Peyer's patch (tissue), 4 donors: ENCODE results near the gene HIPK1. TPM values are rescaled to one million over a fixed set of nuclear protein-coding genes. Genes with fewer than 3 reads are reported as not detected.

Experiments
- DNase-seq, 3 donors: peaks; one replicate each; pipeline ENCODE4 v3.0.0-alpha.2; 2017 to 2019
- H3K27ac ChIP-seq, 4 donors: fragments of 200-600 bp; sonication (generic); one replicate each; pipeline ENCODE4 v1.5.1; 2016 to 2019
- H3K27me3 ChIP-seq, 2 donors: fragments of 200-600 bp; sonication (generic); one replicate each; pipeline ENCODE4 v1.5.1; 2019
- H3K36me3 ChIP-seq, 3 donors: fragments of 200-600 bp; sonication (generic); one replicate each; pipeline ENCODE4 v1.5.1; 2016 to 2019
- H3K4me1 ChIP-seq, 4 donors: fragments of 200-600 bp; sonication (generic); one replicate each; pipeline ENCODE4 v1.5.1; 2016 to 2019
- H3K4me3 ChIP-seq, 4 donors: fragments of 200-600 bp; sonication (generic); 1 replicate in 3 of 4; 2 replicates in 1 of 4; pipeline ENCODE4 v1.5.1; 2016 to 2019; ENCODE audit warnings: mild to moderate bottlenecking in 1 of 4
- H3K9me3 ChIP-seq, 4 donors: fragments of 200-600 bp; sonication (generic); one replicate each; pipeline ENCODE4 v1.5.1; 2016 to 2019; ENCODE audit warnings: mild to moderate bottlenecking in 1 of 4
- POLR2A ChIP-seq, 2 donors: fragments of 450-650 bp; IDR thresholded peaks; one replicate each; pipeline ENCODE4 v1.5.1; 2017; ENCODE audit warnings: antibody characterized with exemption in 2 of 2, mild to moderate bottlenecking in 2 of 2, moderate library complexity in 2 of 2
- total RNA-seq, 4 donors: library from RNA; depleted of rRNA; stranded (reverse); fragments of >200 nt; gene quantifications; one replicate each; pipeline ENCODE4 v1.1.0, GENCODE V29; 2016
- TF ChIP-seq, protein P1 (sequence below), 6 experiments: fragments of 450-650 bp in 4 of 6; fragments of 200-600 bp in 2 of 6; sonication (generic) in 1 of 6; IDR thresholded peaks; one replicate each; pipeline ENCODE4 v1.5.1; 2017 to 2019; ENCODE audit warnings: antibody characterized with exemption in 6 of 6, mild to moderate bottlenecking in 3 of 6, moderate library complexity in 1 of 6

Gene HIPK1
- total RNA-seq, 4 donors from 2014 or later: 34.7 to 51.2 (median 42.1) TPM

DNA sequence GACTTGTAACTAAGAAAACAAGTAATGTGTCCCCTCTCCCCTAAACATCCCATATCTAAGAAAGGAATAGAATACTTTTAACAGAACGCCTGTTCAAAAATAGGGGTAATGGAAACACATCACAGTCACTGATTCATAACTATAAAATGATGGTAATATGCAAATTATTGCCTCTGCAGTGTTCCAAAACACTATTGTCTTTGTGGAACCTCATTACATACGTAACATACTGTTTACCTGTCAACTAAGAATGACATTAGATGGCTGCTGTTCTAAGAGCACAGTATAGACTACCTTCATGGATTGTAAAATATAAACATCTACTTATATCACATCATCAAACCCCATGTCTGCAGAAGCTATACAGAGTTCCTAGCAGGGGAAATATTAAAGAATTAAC, 38.3 kb upstream of the HIPK1 start:
- TF ChIP-seq, protein P1, sequence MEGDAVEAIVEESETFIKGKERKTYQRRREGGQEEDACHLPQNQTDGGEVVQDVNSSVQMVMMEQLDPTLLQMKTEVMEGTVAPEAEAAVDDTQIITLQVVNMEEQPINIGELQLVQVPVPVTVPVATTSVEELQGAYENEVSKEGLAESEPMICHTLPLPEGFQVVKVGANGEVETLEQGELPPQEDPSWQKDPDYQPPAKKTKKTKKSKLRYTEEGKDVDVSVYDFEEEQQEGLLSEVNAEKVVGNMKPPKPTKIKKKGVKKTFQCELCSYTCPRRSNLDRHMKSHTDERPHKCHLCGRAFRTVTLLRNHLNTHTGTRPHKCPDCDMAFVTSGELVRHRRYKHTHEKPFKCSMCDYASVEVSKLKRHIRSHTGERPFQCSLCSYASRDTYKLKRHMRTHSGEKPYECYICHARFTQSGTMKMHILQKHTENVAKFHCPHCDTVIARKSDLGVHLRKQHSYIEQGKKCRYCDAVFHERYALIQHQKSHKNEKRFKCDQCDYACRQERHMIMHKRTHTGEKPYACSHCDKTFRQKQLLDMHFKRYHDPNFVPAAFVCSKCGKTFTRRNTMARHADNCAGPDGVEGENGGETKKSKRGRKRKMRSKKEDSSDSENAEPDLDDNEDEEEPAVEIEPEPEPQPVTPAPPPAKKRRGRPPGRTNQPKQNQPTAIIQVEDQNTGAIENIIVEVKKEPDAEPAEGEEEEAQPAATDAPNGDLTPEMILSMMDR (IDR thresholded peaks at IDR 0.05): no peak
- no peak for TF ChIP-seq POLR2A (IDR thresholded peaks at IDR 0.05)
- Histone ChIP-seq H3K27ac (no peak overlapping the region), H3K9me3 (no peaks in the 10 kb centered on the region), H3K36me3 (peaks cover 0 to 10% (median 0%) of the 10 kb centered on the region in 3 donors), H3K4me1 (peaks cover 0 to 15% (median 0%) of the 10 kb centered on the region in 4 donors), H3K4me3 (no peak overlapping the region), H3K27me3 (no peaks in the 10 kb centered on the region)
- DNase-seq: no peak

- peaks cover 0 to 19% (median 0%) of the 10 kb centered on the region in 3 donors for H3K36me3 ChIP-seq
- no peak overlapping the region for H3K27ac ChIP-seq
- TF ChIP-seq, protein P1 (IDR thresholded peaks at IDR 0.05): no peak
- H3K4me1 ChIP-seq: peaks cover 0 to 15% (median 0%) of the 10 kb centered on the region in 4 donors
- H3K27me3 ChIP-seq: no peaks in the 10 kb centered on the region
- no peak overlapping the region for H3K4me3 ChIP-seq
- H3K9me3 ChIP-seq: no peaks in the 10 kb centered on the region
- no peak for DNase-seq
Measured at GRCh38 chr1:113891631-113892220, 37.4 kb upstream of the HIPK1 start.

- Histone ChIP-seq H3K27me3 (no peaks in the 10 kb centered on the region), H3K4me3 (no peak overlapping the region), H3K4me1 (peaks cover 0 to 16% (median 0%) of the 10 kb centered on the region in 4 donors), H3K27ac (no peak overlapping the region), H3K9me3 (no peaks in the 10 kb centered on the region), H3K36me3 (peaks cover 0 to 34% (median 0%) of the 10 kb centered on the region in 3 donors)
- TF ChIP-seq, protein P1 (IDR thresholded peaks at IDR 0.05): no peak
- no peak for TF ChIP-seq POLR2A (IDR thresholded peaks at IDR 0.05)
- no peak for DNase-seq
Measured at GRCh38 chr1:113893267-113893666, 35.9 kb upstream of the HIPK1 start.

- no peak for DNase-seq
- peaks cover 0 to 45% (median 0%) of the 10 kb centered on the region in 3 donors for H3K36me3 ChIP-seq
Measured at GRCh38 chr1:113895098-113895497, 34.0 kb upstream of the HIPK1 start.

DNA sequence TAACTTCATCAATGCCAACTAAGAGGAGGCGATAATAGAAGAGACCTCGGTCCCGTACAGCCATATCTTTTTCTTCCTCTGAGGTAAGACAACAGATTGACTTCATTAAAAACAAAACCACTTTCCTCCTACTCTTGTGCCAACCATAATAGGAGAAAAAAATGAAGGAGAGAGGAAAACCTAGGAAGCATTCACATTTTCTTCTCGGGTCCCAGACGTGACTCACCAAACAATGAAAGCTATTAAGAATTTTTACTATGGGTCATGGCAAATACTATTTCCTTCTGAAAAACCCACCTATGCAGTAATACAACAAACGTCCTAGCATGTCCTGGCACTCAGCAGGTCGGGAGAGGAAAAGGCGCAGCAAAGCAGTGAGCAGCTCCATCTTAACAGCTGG, 33.2 kb upstream of the HIPK1 start:
- Histone ChIP-seq H3K36me3 (peaks cover 0 to 52% (median 0%) of the 10 kb centered on the region in 3 donors), H3K4me3 (no peak overlapping the region), H3K9me3 (no peaks in the 10 kb centered on the region), H3K4me1 (peaks cover 0 to 36% (median 2%) of the 10 kb centered on the region in 4 donors), H3K27me3 (no peaks in the 10 kb centered on the region), H3K27ac (no peak overlapping the region)
- TF ChIP-seq, protein P1 (IDR thresholded peaks at IDR 0.05): no peak
- no peak for TF ChIP-seq POLR2A (IDR thresholded peaks at IDR 0.05)
- no peak for DNase-seq

More at GRCh38 chr1:113895098-113895497, 34.0 kb upstream of the HIPK1 start:
- TF ChIP-seq POLR2A (IDR thresholded peaks at IDR 0.05): no peak
- TF ChIP-seq, protein P1 (IDR thresholded peaks at IDR 0.05): no peak
- H3K4me3 ChIP-seq: no peak overlapping the region
- H3K4me1 ChIP-seq: peaks cover 0 to 27% (median 0%) of the 10 kb centered on the region in 4 donors
- H3K27me3 ChIP-seq: no peaks in the 10 kb centered on the region
- H3K9me3 ChIP-seq: no peaks in the 10 kb centered on the region
- no peak overlapping the region for H3K27ac ChIP-seq
